Fibroblast of pulmonary artery (primary cell): ENCODE measurements around the gene MBP.

Experiments
- DNase-seq: peaks from one replicate; pipeline ENCODE4 v3.0.0-alpha.2; 2010; ENCODE audit warnings: low read depth
- H3K4me3 ChIP-seq: replicated peaks from 2 replicates; pipeline ENCODE4 v1.5.1; 2011; ENCODE audit warnings: low read depth, mild to moderate bottlenecking, control low read depth, low read length, moderate library complexity
- TF ChIP-seq, protein P1 (sequence below): IDR thresholded peaks from 2 replicates; pipeline ENCODE4 v1.5.1; 2011; ENCODE audit warnings: mild to moderate bottlenecking, control low read depth, low read length, inconsistent platforms; ENCODE audit errors: missing control alignments

Gene MBP

DNA sequence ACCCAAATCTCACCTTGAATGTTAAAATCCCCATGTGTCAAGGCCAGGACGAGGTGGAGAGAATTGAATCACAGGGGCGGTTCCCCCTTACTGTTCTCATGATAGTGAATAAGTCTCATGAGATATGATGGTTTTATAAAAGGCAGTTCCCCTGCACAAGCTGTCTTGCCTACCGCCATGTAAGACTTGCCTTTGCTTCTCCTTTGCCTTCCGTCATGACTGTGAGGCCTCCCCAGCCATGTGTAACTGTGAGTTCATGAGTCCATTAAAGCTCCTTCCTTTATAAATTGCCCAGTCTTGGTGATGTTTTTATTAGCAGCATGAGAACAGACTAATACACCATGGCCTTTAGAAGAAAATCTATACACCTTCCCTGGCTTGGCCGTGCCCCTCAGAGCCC is 7.4 kb upstream of the MBP start:
- no peak for DNase-seq
- TF ChIP-seq, protein P1, sequence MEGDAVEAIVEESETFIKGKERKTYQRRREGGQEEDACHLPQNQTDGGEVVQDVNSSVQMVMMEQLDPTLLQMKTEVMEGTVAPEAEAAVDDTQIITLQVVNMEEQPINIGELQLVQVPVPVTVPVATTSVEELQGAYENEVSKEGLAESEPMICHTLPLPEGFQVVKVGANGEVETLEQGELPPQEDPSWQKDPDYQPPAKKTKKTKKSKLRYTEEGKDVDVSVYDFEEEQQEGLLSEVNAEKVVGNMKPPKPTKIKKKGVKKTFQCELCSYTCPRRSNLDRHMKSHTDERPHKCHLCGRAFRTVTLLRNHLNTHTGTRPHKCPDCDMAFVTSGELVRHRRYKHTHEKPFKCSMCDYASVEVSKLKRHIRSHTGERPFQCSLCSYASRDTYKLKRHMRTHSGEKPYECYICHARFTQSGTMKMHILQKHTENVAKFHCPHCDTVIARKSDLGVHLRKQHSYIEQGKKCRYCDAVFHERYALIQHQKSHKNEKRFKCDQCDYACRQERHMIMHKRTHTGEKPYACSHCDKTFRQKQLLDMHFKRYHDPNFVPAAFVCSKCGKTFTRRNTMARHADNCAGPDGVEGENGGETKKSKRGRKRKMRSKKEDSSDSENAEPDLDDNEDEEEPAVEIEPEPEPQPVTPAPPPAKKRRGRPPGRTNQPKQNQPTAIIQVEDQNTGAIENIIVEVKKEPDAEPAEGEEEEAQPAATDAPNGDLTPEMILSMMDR: no peak
- H3K4me3 ChIP-seq: no peak overlapping the region

DNA sequence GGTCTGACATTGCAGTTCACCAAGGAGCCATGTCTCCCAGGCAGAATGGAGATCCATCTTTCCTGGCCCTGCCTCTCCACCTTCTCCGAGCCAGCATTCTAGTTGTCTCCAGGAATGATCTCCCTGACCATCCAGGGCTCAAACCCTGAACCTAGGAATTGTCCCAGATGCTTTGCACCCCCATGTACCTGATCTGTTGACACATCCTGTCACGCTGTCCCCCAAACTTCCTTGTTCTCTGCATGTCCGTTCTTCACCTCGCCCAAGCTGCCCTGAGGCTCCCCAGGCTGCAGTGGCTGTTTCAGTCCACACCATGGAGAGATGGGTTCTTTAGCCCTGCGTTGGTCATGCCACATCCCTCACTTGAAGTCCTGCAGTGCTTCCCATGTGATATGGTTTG is 7.0 kb upstream of the MBP start:
- DNase-seq: no peak
- H3K4me3 ChIP-seq: no peak overlapping the region
- TF ChIP-seq, protein P1: no peak

GRCh38 chr18:77138270-77138669 is 5.7 kb upstream of the MBP start:
- no peak overlapping the region for H3K4me3 ChIP-seq
- DNase-seq: no peak
- TF ChIP-seq, protein P1: no peak

DNA sequence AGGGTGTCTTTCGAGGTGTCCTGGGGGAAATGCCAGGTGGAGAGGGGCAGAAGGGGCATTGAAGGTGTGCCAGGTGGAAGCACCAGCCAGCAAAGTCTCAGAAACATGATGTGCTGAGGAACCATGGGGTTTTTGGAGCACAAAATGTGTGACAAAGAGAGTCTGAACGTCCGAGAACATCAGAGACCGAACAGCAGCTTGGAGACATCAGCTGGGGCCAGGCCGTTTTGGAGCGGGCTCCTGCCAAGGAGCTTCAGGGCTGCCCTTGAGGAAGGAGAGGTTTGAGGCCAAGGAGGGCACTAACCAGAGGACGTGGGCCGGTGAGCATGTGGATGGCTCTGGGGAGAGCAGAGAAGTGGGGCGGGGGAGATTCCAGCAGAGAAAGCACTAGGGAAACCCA is 5.3 kb upstream of the MBP start:
- no peak overlapping the region for H3K4me3 ChIP-seq
- DNase-seq: no peak
- TF ChIP-seq, protein P1: no peak

DNA sequence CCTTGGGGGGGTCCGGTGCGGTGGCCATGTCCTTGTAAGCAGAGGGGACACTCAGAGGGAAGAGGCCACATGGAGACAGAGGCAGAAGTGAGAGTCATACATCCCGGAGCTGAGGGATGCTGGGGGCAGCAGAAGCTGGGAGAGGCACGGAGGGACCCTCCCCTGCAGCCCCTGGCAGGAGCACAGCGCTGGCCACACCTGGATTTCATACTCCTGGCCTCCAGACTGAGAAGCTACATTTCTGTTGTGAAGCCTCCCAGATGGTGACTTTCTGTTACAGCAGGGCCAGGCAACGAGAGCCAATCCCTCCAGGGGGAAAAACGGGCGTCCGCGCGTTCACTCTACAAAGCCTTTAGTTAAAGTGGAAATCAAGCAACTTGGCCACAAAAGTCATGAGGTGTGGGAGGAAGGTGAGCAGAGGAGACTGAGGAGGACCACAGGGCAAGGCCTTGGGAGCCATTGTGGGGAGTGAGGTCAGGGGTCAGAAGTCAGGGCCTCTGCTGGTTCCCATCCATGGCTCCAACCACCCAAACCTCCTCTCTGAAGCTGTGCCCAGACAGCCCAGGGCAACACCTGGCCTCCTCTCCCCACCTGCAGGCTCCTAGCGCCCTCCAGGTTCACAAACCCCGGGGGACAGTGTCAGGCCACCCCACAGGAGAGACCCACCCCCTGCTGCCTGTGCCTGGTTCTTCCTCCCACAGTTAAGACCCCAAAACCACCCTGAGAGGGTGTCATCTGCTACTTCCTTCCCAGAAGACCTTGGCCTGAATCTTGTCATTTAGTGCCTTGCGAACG is 4.5 kb upstream of the MBP start:
- DNase-seq: no peak
- no peak overlapping the region for H3K4me3 ChIP-seq
- TF ChIP-seq, protein P1: no peak

- no peak overlapping the region for H3K4me3 ChIP-seq
- no peak for DNase-seq
- TF ChIP-seq, protein P1: no peak
Observed at GRCh38 chr18:77136076-77136718, 3.6 kb upstream of the MBP start.
